Measurements from ENCODE around the gene PDZD4.

The PDZD4 gene

DNA sequence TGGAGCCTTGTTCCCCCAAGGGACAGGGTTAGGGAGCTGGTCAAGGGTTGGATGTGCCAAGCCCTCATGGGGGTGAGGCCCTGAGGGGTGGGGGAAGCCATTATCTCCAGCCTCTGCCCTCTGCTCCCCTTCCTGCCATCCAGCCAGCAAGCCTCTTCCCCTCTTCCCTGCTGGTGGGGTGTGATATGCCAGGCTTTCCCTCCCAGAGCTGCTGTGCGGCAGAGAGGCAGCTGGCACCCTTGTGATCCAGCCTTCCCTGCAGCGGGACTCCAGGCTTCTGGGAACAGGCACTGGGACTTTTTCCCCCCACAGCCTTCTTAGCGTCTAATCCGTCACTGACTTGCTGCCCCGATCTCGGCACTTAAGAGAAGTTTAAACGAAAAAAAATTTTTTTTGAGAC is 29.6 kb downstream of the PDZD4 start:
- Histone ChIP-seq H4K20me1 (ENCODE audit: insufficient read depth) (no peaks in the 10 kb centered on the region), H3K4me3 (IDR thresholded peaks at IDR 0.05; ENCODE audit: insufficient read depth, low read depth, low read length) (no peak overlapping the region), H3K27me3 (ENCODE audit: insufficient read depth, low read depth) (peaks cover 6% of the 10 kb centered on the region; the same call in 1 of the 2 replicates), H3K79me2 (ENCODE audit: insufficient read depth, low read depth) (peaks cover 5% of the 10 kb centered on the region), H3K36me3 (ENCODE audit: insufficient read depth) (no peaks in the 10 kb centered on the region), H2AFZ (ENCODE audit: low read depth) (no peak overlapping the region), H3K4me2 (no peak overlapping the region), H3K27ac (no peak overlapping the region), H3K4me1 (ENCODE audit: low read depth, poor library complexity, severe bottlenecking) (peaks cover 4% of the 10 kb centered on the region), H3K9ac (no peak overlapping the region)
- TF ChIP-seq CTCF (conservative IDR thresholded peaks at IDR 0.05; ENCODE audit: low read depth, low read length): no peak

DNA sequence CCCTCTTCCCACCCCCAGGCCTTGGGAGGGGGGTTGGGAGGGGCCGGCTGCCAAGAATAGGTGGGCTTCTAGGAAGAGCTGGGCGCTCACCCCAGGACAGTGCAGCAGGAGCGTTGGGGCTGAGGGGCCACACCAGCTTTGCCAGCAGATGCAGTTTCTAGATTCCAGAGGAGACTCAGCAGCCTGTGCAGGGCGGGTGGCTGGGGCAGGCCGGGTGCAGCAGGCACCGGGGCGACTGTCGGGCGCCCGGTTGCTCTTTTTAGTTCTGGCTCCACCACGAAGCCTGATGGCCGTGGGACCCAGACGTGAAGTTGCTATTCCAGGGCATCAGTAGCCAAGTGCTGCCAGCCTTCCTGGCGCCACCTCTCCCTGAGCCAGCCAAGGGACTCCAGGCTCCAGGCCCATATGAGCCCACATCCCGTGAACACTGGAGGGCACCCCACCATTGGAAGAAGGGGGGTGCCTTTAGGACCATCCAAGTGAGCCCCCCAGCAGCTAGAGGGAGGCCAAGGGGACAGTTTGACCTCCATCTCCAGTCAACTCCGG is 30.1 kb downstream of the PDZD4 start:
- H3K36me3 ChIP-seq (ENCODE audit: insufficient read depth): no peaks in the 10 kb centered on the region
- peaks cover 10% of the 10 kb centered on the region for H3K79me2 ChIP-seq (ENCODE audit: insufficient read depth, low read depth)
- no peak for TF ChIP-seq CTCF (conservative IDR thresholded peaks at IDR 0.05; ENCODE audit: low read depth, low read length)
- no peak overlapping the region for H2AFZ ChIP-seq (ENCODE audit: low read depth)
- no peak overlapping the region for H3K9ac ChIP-seq
- no peak overlapping the region for H3K4me3 ChIP-seq (IDR thresholded peaks at IDR 0.05; ENCODE audit: insufficient read depth, low read depth, low read length)
- peaks cover 4% of the 10 kb centered on the region for H3K4me1 ChIP-seq (ENCODE audit: low read depth, poor library complexity, severe bottlenecking)
- H3K4me2 ChIP-seq: no peak overlapping the region
- no peaks in the 10 kb centered on the region for H4K20me1 ChIP-seq (ENCODE audit: insufficient read depth)
- H3K27me3 ChIP-seq (ENCODE audit: insufficient read depth, low read depth): peaks cover 2% of the 10 kb centered on the region; the same call in 1 of the 2 replicates
- H3K27ac ChIP-seq: no peak overlapping the region

DNA sequence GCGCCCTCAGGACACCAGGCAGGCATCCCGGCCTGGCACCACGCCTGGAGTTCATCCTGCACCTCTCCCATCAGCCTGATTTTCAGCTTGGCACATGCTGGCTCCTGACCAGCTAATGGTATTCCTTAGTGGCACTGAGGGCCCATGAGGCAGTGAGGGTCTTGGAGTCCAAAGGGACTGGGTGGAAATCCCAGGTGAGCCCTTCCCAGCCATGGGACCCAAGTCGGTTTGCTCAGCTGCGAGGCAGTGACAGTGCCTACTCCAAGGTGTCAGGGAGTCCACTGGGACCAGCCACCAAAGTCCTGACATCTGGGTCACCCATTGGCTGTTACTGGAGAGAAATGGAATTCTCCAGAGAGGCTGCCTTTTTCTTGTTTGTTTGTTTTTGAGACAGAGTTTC is 31.0 kb downstream of the PDZD4 start:
- Histone ChIP-seq H2AFZ (ENCODE audit: low read depth) (no peak overlapping the region), H3K27ac (no peak overlapping the region), H3K4me3 (IDR thresholded peaks at IDR 0.05; ENCODE audit: insufficient read depth, low read depth, low read length) (no peak overlapping the region), H3K9ac (no peak overlapping the region), H3K36me3 (ENCODE audit: insufficient read depth) (no peaks in the 10 kb centered on the region), H3K4me2 (no peak overlapping the region), H4K20me1 (ENCODE audit: insufficient read depth) (no peaks in the 10 kb centered on the region), H3K4me1 (ENCODE audit: low read depth, poor library complexity, severe bottlenecking) (peaks cover 4% of the 10 kb centered on the region), H3K27me3 (ENCODE audit: insufficient read depth, low read depth) (no peaks in the 10 kb centered on the region), H3K79me2 (ENCODE audit: insufficient read depth, low read depth) (peaks cover 16% of the 10 kb centered on the region)
- no peak for TF ChIP-seq CTCF (conservative IDR thresholded peaks at IDR 0.05; ENCODE audit: low read depth, low read length)

DNA sequence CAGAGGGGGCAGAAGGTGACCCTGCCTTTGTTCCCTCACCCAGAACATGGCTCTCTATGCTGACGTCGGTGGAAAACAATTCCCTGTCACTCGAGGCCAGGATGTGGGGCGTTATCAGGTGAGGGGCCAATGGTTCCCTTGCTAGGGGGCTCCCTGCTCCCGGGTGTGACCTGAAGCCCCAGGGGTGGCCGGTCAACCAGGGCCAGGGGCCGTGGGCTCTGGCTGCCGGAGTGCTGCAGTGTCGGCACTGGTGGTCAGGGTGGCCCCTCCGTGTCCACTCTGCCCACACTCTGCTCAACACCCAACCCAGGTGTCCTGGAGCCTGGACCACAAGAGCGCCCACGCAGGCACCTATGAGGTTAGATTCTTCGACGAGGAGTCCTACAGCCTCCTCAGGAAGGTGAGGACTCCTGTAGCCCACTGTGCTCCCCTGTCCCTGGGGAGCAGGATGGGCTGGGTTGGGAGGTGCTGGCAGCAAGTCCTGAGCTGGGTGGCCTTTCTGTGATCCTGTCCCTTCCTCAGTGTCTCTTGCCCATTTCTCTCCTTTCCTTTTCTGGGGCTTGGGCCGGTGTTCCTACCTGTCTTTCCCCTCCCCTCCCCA is 32.8 kb downstream of the PDZD4 start:
- no peak overlapping the region for H3K4me2 ChIP-seq
- peaks cover 8% of the 10 kb centered on the region for H3K4me1 ChIP-seq (ENCODE audit: low read depth, poor library complexity, severe bottlenecking)
- H2AFZ ChIP-seq (ENCODE audit: low read depth): no peak overlapping the region
- TF ChIP-seq CTCF (conservative IDR thresholded peaks at IDR 0.05; ENCODE audit: low read depth, low read length): no peak
- peaks cover 28% of the 10 kb centered on the region for H3K79me2 ChIP-seq (ENCODE audit: insufficient read depth, low read depth)
- no peaks in the 10 kb centered on the region for H3K27me3 ChIP-seq (ENCODE audit: insufficient read depth, low read depth)
- no peaks in the 10 kb centered on the region for H4K20me1 ChIP-seq (ENCODE audit: insufficient read depth)
- H3K36me3 ChIP-seq (ENCODE audit: insufficient read depth): no peaks in the 10 kb centered on the region
- H3K9ac ChIP-seq: no peak overlapping the region
- H3K4me3 ChIP-seq (IDR thresholded peaks at IDR 0.05; ENCODE audit: insufficient read depth, low read depth, low read length): no peak overlapping the region
- H3K27ac ChIP-seq: no peak overlapping the region

All from KMS-11 (cell line).